ENCODE results near the gene ZDHHC3. TPM values are rescaled to one million over a fixed set of nuclear protein-coding genes. Genes with fewer than 3 reads are reported as not detected.
A peak's percentile ranks its signal among the peaks of the same experiment; 100 is the strongest.

Gene ZDHHC3
- total and polyA plus RNA-seq, 2 experiments from 2014 or later, result 60.3 to 62.0 TPM

DNA sequence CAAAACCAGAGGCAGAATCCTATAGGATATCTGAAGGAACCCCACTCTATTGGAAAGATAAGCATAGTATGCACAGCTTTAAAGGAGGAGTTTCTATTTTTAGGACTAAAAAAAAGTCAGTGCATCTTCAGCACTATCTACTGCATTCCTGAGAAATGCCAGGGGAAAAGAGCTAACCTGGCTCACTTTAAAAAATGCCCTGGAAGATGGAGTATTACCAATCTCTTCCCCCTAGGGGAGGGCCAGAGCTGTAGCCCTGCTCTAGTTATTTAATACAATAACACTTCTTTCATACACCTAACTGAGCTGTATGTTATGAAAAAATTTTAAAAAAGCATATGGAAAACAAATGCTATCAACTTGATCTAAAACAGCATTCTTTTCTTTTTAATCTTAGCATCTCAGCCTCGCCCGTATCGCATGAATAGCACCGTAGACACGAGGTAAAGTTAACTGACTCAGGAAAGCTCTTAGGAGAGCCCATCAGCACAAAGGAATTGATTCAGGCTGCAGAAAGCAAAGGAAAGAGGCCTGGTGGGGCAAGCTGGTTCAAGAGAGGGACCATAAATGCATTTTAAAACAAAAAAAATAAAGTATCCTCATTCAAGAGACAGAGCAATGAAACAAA is 51.4 kb downstream of the ZDHHC3 start:
- TF ChIP-seq EZH2 (IDR thresholded peaks at IDR 0.05; ENCODE audit: borderline replicate concordance) (no peak), EZH2phosphoT487 (IDR thresholded peaks at IDR 0.05; ENCODE audit: low read depth, severe bottlenecking, unreplicated experiment) (no peak)
- TF ChIP-seq, protein P1, sequence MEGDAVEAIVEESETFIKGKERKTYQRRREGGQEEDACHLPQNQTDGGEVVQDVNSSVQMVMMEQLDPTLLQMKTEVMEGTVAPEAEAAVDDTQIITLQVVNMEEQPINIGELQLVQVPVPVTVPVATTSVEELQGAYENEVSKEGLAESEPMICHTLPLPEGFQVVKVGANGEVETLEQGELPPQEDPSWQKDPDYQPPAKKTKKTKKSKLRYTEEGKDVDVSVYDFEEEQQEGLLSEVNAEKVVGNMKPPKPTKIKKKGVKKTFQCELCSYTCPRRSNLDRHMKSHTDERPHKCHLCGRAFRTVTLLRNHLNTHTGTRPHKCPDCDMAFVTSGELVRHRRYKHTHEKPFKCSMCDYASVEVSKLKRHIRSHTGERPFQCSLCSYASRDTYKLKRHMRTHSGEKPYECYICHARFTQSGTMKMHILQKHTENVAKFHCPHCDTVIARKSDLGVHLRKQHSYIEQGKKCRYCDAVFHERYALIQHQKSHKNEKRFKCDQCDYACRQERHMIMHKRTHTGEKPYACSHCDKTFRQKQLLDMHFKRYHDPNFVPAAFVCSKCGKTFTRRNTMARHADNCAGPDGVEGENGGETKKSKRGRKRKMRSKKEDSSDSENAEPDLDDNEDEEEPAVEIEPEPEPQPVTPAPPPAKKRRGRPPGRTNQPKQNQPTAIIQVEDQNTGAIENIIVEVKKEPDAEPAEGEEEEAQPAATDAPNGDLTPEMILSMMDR (IDR thresholded peaks at IDR 0.05; ENCODE audit: poor library complexity), result no peak
- Histone ChIP-seq H3K4me2 (no peak overlapping the region), H3K27me3 (no peaks in the 10 kb centered on the region), H3K9me2 (replicated peaks; ENCODE audit: insufficient read depth) (no peaks in the 10 kb centered on the region), H3K4me1 (ENCODE audit: insufficient read depth) (no peaks in the 10 kb centered on the region), H3K79me2 (no peaks in the 10 kb centered on the region), H3K36me3 (replicated peaks; ENCODE audit: insufficient read depth, low read depth) (no peaks in the 10 kb centered on the region), H2AFZ (no peak overlapping the region), H3K9me3 (ENCODE audit: low read depth) (no peaks in the 10 kb centered on the region), H3K27ac (no peak overlapping the region), H3K4me3 (no peak overlapping the region), H4K20me1 (ENCODE audit: insufficient read depth, poor library complexity, severe bottlenecking) (no peaks in the 10 kb centered on the region)
- WGBS (ENCODE audit: low lambda C conversion rate, missing lambda C conversion rate), result 86% methylated on average over 5 of the region's 5 CpGs
- DNase-seq (ENCODE audit: low spot score), result no peak

DNA sequence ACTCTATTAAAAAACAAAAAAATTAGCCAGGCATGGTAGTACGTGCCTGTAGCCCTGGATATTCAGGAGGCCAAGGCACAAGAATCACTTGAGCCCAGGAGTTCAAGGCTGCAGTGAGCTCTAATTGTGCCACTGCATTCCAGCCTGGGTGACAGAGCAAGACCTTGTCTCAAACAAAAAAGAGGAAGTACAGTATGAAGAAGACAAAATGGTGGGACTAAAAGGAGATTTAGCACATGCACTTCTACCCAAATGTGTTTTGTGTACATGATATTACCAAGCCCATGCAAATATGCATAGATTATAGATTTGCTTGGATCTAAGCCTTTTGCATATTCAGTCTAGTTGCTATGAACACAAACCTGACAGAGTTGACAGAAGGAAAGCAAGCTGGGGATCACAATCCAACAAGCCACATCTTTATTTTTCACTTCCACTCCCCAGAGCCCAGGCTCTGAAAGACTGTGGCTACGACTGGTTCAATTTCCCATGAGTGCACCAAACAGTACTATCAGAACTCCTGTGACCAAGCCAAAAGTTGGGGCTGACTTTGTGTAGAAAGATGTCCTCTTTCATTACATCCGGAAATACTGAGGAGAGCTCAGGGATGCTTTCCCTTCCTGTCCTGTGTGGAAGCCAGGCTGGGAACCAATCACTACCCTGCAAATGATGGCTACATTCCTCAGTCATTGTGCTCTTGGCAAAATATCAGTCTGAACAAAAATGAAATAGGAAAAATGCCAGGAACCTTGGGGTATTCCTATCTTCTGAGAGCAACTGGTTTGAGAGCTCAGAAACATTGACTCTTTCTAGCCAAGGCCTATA is 52.1 kb downstream of the ZDHHC3 start:
- Histone ChIP-seq H3K79me2 (no peaks in the 10 kb centered on the region), H3K27ac (no peak overlapping the region), H2AFZ (no peak overlapping the region), H3K36me3 (replicated peaks; ENCODE audit: insufficient read depth, low read depth) (no peaks in the 10 kb centered on the region), H3K4me3 (no peak overlapping the region), H3K9me3 (ENCODE audit: low read depth) (no peaks in the 10 kb centered on the region), H3K27me3 (no peaks in the 10 kb centered on the region), H3K4me1 (ENCODE audit: insufficient read depth) (no peaks in the 10 kb centered on the region), H4K20me1 (ENCODE audit: insufficient read depth, poor library complexity, severe bottlenecking) (no peaks in the 10 kb centered on the region), H3K4me2 (no peak overlapping the region), H3K9me2 (replicated peaks; ENCODE audit: insufficient read depth) (no peaks in the 10 kb centered on the region)
- no peak for DNase-seq (ENCODE audit: low spot score)
- no peak for TF ChIP-seq EZH2phosphoT487 (IDR thresholded peaks at IDR 0.05; ENCODE audit: low read depth, severe bottlenecking, unreplicated experiment)
- TF ChIP-seq EZH2 (IDR thresholded peaks at IDR 0.05; ENCODE audit: borderline replicate concordance), result no peak
- TF ChIP-seq, protein P1 (IDR thresholded peaks at IDR 0.05; ENCODE audit: poor library complexity), result no peak
- 93% methylated on average over 3 of the region's 3 CpGs for WGBS (ENCODE audit: low lambda C conversion rate, missing lambda C conversion rate)

DNA sequence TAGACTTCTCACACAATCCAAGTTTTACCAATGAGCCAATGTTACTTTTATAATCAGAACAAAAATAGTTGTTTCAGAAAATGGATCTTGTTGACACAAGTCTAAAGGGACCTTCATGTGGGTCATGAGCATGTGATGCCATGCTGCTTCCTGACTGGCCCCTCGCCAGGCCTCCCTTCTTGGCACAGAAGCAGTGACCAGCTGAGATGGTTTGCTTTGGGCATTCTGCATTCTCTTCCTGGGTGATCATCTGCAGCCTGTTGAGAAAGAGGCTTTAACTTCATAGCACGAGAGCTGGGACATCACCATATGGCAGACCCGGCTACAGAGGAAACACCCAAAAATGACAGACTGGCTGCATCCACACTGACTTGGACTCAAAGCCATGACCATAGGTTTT is 55.9 kb downstream of the ZDHHC3 start:
- no peaks in the 10 kb centered on the region for H3K27me3 ChIP-seq
- H3K36me3 ChIP-seq (replicated peaks; ENCODE audit: insufficient read depth, low read depth), result no peaks in the 10 kb centered on the region
- H3K9me2 ChIP-seq (replicated peaks; ENCODE audit: insufficient read depth), result no peaks in the 10 kb centered on the region
- no peaks in the 10 kb centered on the region for H3K79me2 ChIP-seq
- H3K9me3 ChIP-seq (ENCODE audit: low read depth), result no peaks in the 10 kb centered on the region
- TF ChIP-seq, protein P1 (IDR thresholded peaks at IDR 0.05; ENCODE audit: poor library complexity), result no peak
- TF ChIP-seq EZH2phosphoT487 (IDR thresholded peaks at IDR 0.05; ENCODE audit: low read depth, severe bottlenecking, unreplicated experiment), result no peak
- no peak for TF ChIP-seq EZH2 (IDR thresholded peaks at IDR 0.05; ENCODE audit: borderline replicate concordance)
- 100% methylated on average over 3 of the region's 3 CpGs for WGBS (ENCODE audit: low lambda C conversion rate, missing lambda C conversion rate)
- no peaks in the 10 kb centered on the region for H4K20me1 ChIP-seq (ENCODE audit: insufficient read depth, poor library complexity, severe bottlenecking)
- peak overlapping the region; percentile 20 for H3K27ac ChIP-seq
- no peak for DNase-seq (ENCODE audit: low spot score)
- no peak overlapping the region for H3K4me2 ChIP-seq
- H3K4me3 ChIP-seq, result no peak overlapping the region
- H2AFZ ChIP-seq, result no peak overlapping the region
- H3K4me1 ChIP-seq (ENCODE audit: insufficient read depth), result no peaks in the 10 kb centered on the region

Data from hepatocyte (in vitro differentiated cells).